Measurements from ENCODE around the gene FOXN1. TPM values are rescaled to one million over a fixed set of nuclear protein-coding genes. Genes with fewer than 3 reads are reported as not detected.

Gene FOXN1
- polyA plus RNA-seq, 1 donor: 0.55 TPM

- no peak for DNase-seq
Observed at GRCh38 chr17:28547623-28548416, 41.7 kb downstream of the FOXN1 start.

- no peak for DNase-seq
Observed at GRCh38 chr17:28548417-28549130, 42.4 kb downstream of the FOXN1 start.

- no peak for DNase-seq
Observed at GRCh38 chr17:28549236-28550132, 43.3 kb downstream of the FOXN1 start.

GRCh38 chr17:28550858-28551257 is 44.7 kb downstream of the FOXN1 start:
- DNase-seq: no peak

GRCh38 chr17:28551421-28552175 is 45.5 kb downstream of the FOXN1 start:
- no peak for DNase-seq

- peak; percentile 85 for DNase-seq
Observed at GRCh38 chr17:28552176-28552999, 46.2 kb downstream of the FOXN1 start, which contains the start of gene UNC119. Gene UNC119, minus strand, starts transcription at chr17:28552624. Its CDS starts 67 bp downstream, at chr17:28552557.

GRCh38 chr17:28553000-28553505 is 46.9 kb downstream of the FOXN1 start:
- no peak for DNase-seq

GRCh38 chr17:28554565-28554964 is 48.4 kb downstream of the FOXN1 start:
- DNase-seq: no peak

- DNase-seq: no peak
Observed at GRCh38 chr17:28555022-28555421, 48.9 kb downstream of the FOXN1 start.

- DNase-seq: peak; percentile 14
Observed at GRCh38 chr17:28563475-28563874, 57.3 kb downstream of the FOXN1 start.

GRCh38 chr17:28567604-28568003 is 61.5 kb downstream of the FOXN1 start:
- DNase-seq: no peak

- DNase-seq: no peak
Observed at GRCh38 chr17:28569446-28569845, 63.3 kb downstream of the FOXN1 start.

- DNase-seq: peak; percentile 22
Observed at GRCh38 chr17:28570716-28571360, 64.7 kb downstream of the FOXN1 start.

GRCh38 chr17:28571361-28572122 is 65.4 kb downstream of the FOXN1 start, which contains the start of gene PIGS:
Gene PIGS, minus strand, starts transcription at chr17:28571524. Its CDS starts 28 bp downstream, at chr17:28571496.
- peak; percentile 82 for DNase-seq

GRCh38 chr17:28572259-28573039 is 66.3 kb downstream of the FOXN1 start:
- no peak for DNase-seq

GRCh38 chr17:28573040-28573380 is 66.9 kb downstream of the FOXN1 start:
- DNase-seq: no peak

GRCh38 chr17:28573521-28573920 is 67.4 kb downstream of the FOXN1 start:
- no peak for DNase-seq

GRCh38 chr17:28573966-28574480 is 67.9 kb downstream of the FOXN1 start:
- no peak for DNase-seq

All from left kidney (tissue), 2 donors.